B cell (primary cell): Measurements from ENCODE around the gene DPP10. TPM values are rescaled to one million over a fixed set of nuclear protein-coding genes. Genes with fewer than 3 reads are reported as not detected.

Source experiments
- ATAC-seq: fragments of 200-7000 bp; cut with Tn5 transposase; one replicate; pipeline ENCODE4 v1.10.0; 2021; ENCODE audit warnings: low read depth, mild to moderate bottlenecking, moderate number of reproducible peaks, moderate library complexity
- CTCF ChIA-PET: fragments of 350-600 bp; sonication (Branson Sonifier 250); formaldehyde crosslinking; loops from one replicate; lab custom pipeline; 2021; ENCODE audit warnings: antibody characterized with exemption, inconsistent platforms; lab: Charles Lee
- POLR2A ChIA-PET: fragments of 350-600 bp; sonication (Branson Sonifier 250); formaldehyde crosslinking; loops from one replicate; lab custom pipeline; 2021; ENCODE audit warnings: antibody characterized with exemption; lab: Charles Lee
- DNase-seq: peaks from one replicate; pipeline ENCODE4 v3.0.0; 2013
- H2AFZ ChIP-seq: 2 replicates; pipeline ENCODE4 v1.6.1; 2012; ENCODE audit warnings: mild to moderate bottlenecking, low read depth, low read length; ENCODE audit not compliant: insufficient read depth, poor library complexity, severe bottlenecking
- H3K27ac ChIP-seq, 2 donors: 1 replicate in 1 of 2; 2 replicates in 1 of 2; pipeline ENCODE4 v1.5.1; 2012 to 2013; ENCODE audit warnings: low read length in 2 of 2, mild to moderate bottlenecking in 2 of 2, moderate library complexity in 1 of 2
- H3K27me3 ChIP-seq, 4 experiments: fragments of 200-600 bp in 1 of 4; sonication (generic) in 1 of 4; replicated peaks in 1 of 4; 1 replicate in 2 of 4; 2 replicates in 2 of 4; pipeline versions ENCODE4 v1.6.1 to v1.7.0; 2013 to 2016; ENCODE audit warnings: low read length in 3 of 4, mild to moderate bottlenecking in 2 of 4, mixed read lengths in 1 of 4, moderate library complexity in 1 of 4; ENCODE audit not compliant: insufficient read depth in 4 of 4, control insufficient read depth in 3 of 4; ENCODE audit errors: control extremely low read depth in 1 of 4
- H3K36me3 ChIP-seq, 2 experiments: replicated peaks in 1 of 2; 1 replicate in 1 of 2; 2 replicates in 1 of 2; pipeline versions ENCODE4 v1.6.1 to v1.7.1; 2013; ENCODE audit warnings: low read length in 1 of 2; ENCODE audit not compliant: insufficient read depth in 2 of 2, control insufficient read depth in 1 of 2; ENCODE audit errors: control extremely low read depth in 1 of 2, extremely low read depth in 1 of 2
- H3K4me1 ChIP-seq, 2 donors: fragments of 200-600 bp in 1 of 2; sonication (generic) in 1 of 2; 1 replicate in 1 of 2; 2 replicates in 1 of 2; pipeline versions ENCODE4 v1.5.1 to v1.6.1; 2013 to 2017; ENCODE audit warnings: low read length in 2 of 2; ENCODE audit not compliant: control insufficient read depth in 2 of 2, insufficient read depth in 2 of 2
- H3K4me2 ChIP-seq: replicated peaks from 2 replicates; pipeline ENCODE3; 2012; ENCODE audit warnings: mild to moderate bottlenecking, low read depth, low read length; ENCODE audit not compliant: poor library complexity, severe bottlenecking
- H3K4me3 ChIP-seq, 5 experiments: fragments of 200-600 bp in 1 of 5; sonication (generic) in 1 of 5; 1 replicate in 3 of 5; 2 replicates in 2 of 5; pipeline versions ENCODE4 v1.5.1 to v1.7.0; 2011 to 2016; ENCODE audit warnings: low read length in 4 of 5, mild to moderate bottlenecking in 4 of 5, low read depth in 2 of 5, control low read depth in 1 of 5, moderate library complexity in 1 of 5; ENCODE audit not compliant: insufficient read depth in 1 of 5; ENCODE audit errors: control extremely low read depth in 1 of 5, extremely low read depth in 1 of 5
- H3K79me2 ChIP-seq: fragments of 200-600 bp; sonication (generic); one replicate; pipeline ENCODE4 v1.6.0; 2016; ENCODE audit warnings: low read length; ENCODE audit not compliant: control insufficient read depth, insufficient read depth
- H3K9ac ChIP-seq: fragments of 200-600 bp; sonication (generic); 2 replicates; pipeline ENCODE4 v1.6.1; 2017; ENCODE audit warnings: mild to moderate bottlenecking, low read length, moderate library complexity
- H3K9me3 ChIP-seq, 3 donors: one replicate each; pipeline versions ENCODE4 v1.6.1 to v1.7.1; 2013; ENCODE audit warnings: low read length in 2 of 3; ENCODE audit not compliant: control insufficient read depth in 2 of 3, insufficient read depth in 1 of 3; ENCODE audit errors: control extremely low read depth in 1 of 3
- H4K20me1 ChIP-seq: 2 replicates; pipeline ENCODE4 v1.6.0; 2012; ENCODE audit warnings: mild to moderate bottlenecking, low read length; ENCODE audit not compliant: insufficient read depth, control insufficient read depth, poor library complexity, severe bottlenecking
- H3K27ac Mint-ChIP-seq: one replicate; pipeline ENCODE4 v1.8.0; 2021; ENCODE audit warnings: mixed read lengths
- H3K27me3 Mint-ChIP-seq: one replicate; pipeline ENCODE4 v1.8.0; 2021; ENCODE audit warnings: mixed read lengths
- H3K4me1 Mint-ChIP-seq: one replicate; pipeline ENCODE4 v1.8.0; 2021; ENCODE audit warnings: mixed read lengths
- H3K4me3 Mint-ChIP-seq: one replicate; pipeline ENCODE4 v1.8.0; 2021; ENCODE audit warnings: mixed read lengths
- H3K9me3 Mint-ChIP-seq: one replicate; pipeline ENCODE4 v1.8.0; 2022; ENCODE audit warnings: mixed read lengths; ENCODE audit not compliant: insufficient read depth
- EZH2 ChIP-seq: IDR thresholded peaks from 2 replicates; pipeline ENCODE4 v1.6.1; 2012; ENCODE audit warnings: borderline replicate concordance, low read depth, mild to moderate bottlenecking, moderate library complexity, low read length; ENCODE audit not compliant: insufficient read depth, poor library complexity, severe bottlenecking
- WGBS: methylation state at CpG from one replicate; pipeline ENCODE4 v1.1.5; 2013; ENCODE audit warnings: missing lambda C conversion rate; ENCODE audit not compliant: insufficient coverage; 5-methylcytosine and 5-hydroxymethylcytosine counted together
- intact Hi-C: fragments of 100-400 bp; cut with micrococcal nuclease; formaldehyde crosslinking; loops from one replicate; pipeline ENCODE4 v1.10.0; 2022
- polyA plus RNA-seq: library from polyadenylated mRNA; depleted of rRNA; stranded (reverse); fragments of >200 nt; gene quantifications from 2 replicates; pipeline ENCODE4 v1.2.3, GENCODE V29; 2012
- total RNA-seq, 2 donors: library from RNA; stranded (reverse); fragments of 120-200 nt in 1 of 2; gene quantifications; 1 replicate in 1 of 2; 2 replicates in 1 of 2; pipeline versions ENCODE4 v1.2.3 to v1.2.4, GENCODE V29; 2013 to 2022
- TF ChIP-seq, protein P1 (sequence below): fragments of 200-600 bp; IDR thresholded peaks from one replicate; pipeline ENCODE4 v1.8.0; 2022; ENCODE audit warnings: antibody characterized with exemption, mild to moderate bottlenecking

The DPP10 gene
- total and polyA plus RNA-seq, 2 donors (not counting 1 experiment from before 2014, with no cell fraction given): not detected

DNA sequence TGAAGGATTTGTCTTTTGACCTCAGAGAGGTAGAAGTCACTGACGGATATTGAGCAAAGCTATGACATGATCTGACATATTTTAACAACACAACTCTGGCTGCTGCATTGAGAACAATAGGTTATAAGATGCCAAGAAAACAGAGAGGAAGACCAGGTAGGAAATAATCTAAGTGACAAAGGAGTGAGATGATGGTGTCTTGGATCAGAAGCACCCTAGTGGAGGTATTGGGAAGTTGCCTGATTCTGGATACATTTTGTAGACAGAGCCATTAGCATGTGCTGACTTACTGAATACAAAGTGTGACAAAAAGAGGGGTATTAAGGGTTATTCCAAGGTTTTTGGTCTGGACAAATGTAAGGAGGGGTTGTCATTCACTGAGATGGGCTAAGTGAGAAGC is 1438.1 kb downstream of the DPP10 start:
- no peaks in the 10 kb centered on the region for H3K79me2 ChIP-seq
- no peak for DNase-seq

DNA sequence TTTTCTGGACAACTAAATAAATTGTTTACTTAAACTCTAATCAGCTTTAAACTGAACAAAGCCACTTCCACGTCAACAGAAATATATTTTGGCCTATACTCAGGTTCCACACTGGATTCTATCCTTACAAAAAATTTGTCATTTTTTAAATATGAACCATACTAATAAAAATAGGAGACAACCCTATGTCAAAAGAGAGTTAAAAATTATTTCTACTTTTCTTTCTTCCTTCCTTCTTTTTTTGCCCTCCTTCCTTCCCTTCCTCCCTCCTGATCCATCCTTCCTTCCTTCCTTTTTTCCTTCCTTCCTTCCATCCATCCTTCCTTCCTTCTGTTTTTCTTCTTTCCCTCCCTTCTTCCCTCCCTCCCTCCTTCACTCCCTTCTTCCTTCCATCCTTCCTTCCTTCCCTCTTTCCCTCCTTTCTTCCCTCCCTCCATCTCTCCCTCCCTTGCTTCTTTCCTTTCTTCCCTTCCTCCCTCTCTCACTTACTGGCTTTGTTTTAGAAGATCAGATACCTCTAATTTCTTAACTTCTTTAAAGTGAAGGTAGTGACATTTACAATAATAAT is 1444.9 kb downstream of the DPP10 start:
- no CpG with 5 or more reads among the region's 1 CpG for WGBS
- POLR2A ChIA-PET: no interaction called here
- no peak overlapping the region for H3K27ac Mint-ChIP-seq

More for the DNA sequence above, 1438.1 kb downstream of the DPP10 start:
- H3K4me1 ChIP-seq: no peaks in the 10 kb centered on the region
- H2AFZ ChIP-seq: no peak overlapping the region
- H3K9me3 ChIP-seq: peaks cover 0 to 6% (median 0%) of the 10 kb centered on the region in 3 donors
- no peak for TF ChIP-seq EZH2
- TF ChIP-seq, protein P1, sequence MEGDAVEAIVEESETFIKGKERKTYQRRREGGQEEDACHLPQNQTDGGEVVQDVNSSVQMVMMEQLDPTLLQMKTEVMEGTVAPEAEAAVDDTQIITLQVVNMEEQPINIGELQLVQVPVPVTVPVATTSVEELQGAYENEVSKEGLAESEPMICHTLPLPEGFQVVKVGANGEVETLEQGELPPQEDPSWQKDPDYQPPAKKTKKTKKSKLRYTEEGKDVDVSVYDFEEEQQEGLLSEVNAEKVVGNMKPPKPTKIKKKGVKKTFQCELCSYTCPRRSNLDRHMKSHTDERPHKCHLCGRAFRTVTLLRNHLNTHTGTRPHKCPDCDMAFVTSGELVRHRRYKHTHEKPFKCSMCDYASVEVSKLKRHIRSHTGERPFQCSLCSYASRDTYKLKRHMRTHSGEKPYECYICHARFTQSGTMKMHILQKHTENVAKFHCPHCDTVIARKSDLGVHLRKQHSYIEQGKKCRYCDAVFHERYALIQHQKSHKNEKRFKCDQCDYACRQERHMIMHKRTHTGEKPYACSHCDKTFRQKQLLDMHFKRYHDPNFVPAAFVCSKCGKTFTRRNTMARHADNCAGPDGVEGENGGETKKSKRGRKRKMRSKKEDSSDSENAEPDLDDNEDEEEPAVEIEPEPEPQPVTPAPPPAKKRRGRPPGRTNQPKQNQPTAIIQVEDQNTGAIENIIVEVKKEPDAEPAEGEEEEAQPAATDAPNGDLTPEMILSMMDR: no peak
- H4K20me1 ChIP-seq: no peaks in the 10 kb centered on the region
- H3K4me2 ChIP-seq: no peak overlapping the region
- intact Hi-C loops: no loop called here
- ChIA-PET POLR2A (no interaction called here), CTCF (no interaction called here)
- no peaks in the 10 kb centered on the region for H3K27me3 ChIP-seq
- Mint-ChIP-seq H3K4me1 (no peaks in the 10 kb centered on the region), H3K27ac (no peak overlapping the region), H3K27me3 (no peaks in the 10 kb centered on the region), H3K9me3 (peaks cover 5% of the 10 kb centered on the region), H3K4me3 (no peak overlapping the region)
- no peak for ATAC-seq
- no peak overlapping the region for H3K27ac ChIP-seq
- H3K36me3 ChIP-seq: no peaks in the 10 kb centered on the region
- H3K4me3 ChIP-seq: no peak overlapping the region
- WGBS: no CpG with 5 or more reads among the region's 1 CpG
- no peak overlapping the region for H3K9ac ChIP-seq

More for the DNA sequence above, 1444.9 kb downstream of the DPP10 start:
- no peak overlapping the region for H3K4me2 ChIP-seq
- H3K9ac ChIP-seq: no peak overlapping the region
- no peak for ATAC-seq
- H3K9me3 ChIP-seq: peaks cover 0 to 2% (median 0%) of the 10 kb centered on the region in 3 donors
- H3K36me3 ChIP-seq: no peaks in the 10 kb centered on the region
- H3K4me1 ChIP-seq: no peaks in the 10 kb centered on the region
- no peaks in the 10 kb centered on the region for H3K27me3 Mint-ChIP-seq
- no peaks in the 10 kb centered on the region for H3K79me2 ChIP-seq
- no peak overlapping the region for H3K4me3 ChIP-seq
- CTCF ChIA-PET: no interaction called here
- intact Hi-C loops: no loop called here
- TF ChIP-seq, protein P1: no peak
- TF ChIP-seq EZH2: no peak
- H3K4me1 Mint-ChIP-seq: no peaks in the 10 kb centered on the region
- no peak overlapping the region for H2AFZ ChIP-seq
- no peak for DNase-seq
- no peaks in the 10 kb centered on the region for H3K27me3 ChIP-seq
- H3K4me3 Mint-ChIP-seq: no peak overlapping the region
- H3K9me3 Mint-ChIP-seq: peaks cover 11% of the 10 kb centered on the region
- H4K20me1 ChIP-seq: no peaks in the 10 kb centered on the region
- H3K27ac ChIP-seq: no peak overlapping the region
